ENCODE measurements around the gene PRF1.

The PRF1 gene

DNA sequence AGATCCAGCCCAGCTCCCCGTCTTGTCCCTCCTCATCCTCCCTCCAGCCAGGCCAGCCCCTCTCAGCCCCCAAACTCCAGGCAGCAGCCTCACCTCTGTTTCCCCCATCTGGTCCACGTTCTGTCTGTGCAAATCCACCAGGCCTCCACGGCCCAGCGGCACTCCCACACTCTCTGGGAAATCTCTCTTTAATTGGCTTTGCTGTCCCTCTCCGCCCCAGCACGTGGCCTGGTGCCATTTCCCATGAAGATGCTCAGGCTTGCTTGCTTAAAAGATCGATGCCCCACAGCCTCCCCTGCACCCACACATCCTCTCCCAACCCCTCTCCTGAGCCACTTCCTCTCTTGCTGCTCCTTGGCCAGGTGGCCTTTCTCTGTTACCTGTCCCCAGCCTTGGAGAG is 39.3 kb downstream of the PRF1 start:
- Histone ChIP-seq H3K9me3 (ENCODE audit: severe bottlenecking) (no peaks in the 10 kb centered on the region), H3K36me3 (no peaks in the 10 kb centered on the region), H3K27ac (no peak overlapping the region), H3K4me3 (ENCODE audit: low read depth, low read length) (no peak overlapping the region), H3K27me3 (ENCODE audit: insufficient read depth, low read depth, severe bottlenecking) (no peaks in the 10 kb centered on the region)
- TF ChIP-seq, protein P1, sequence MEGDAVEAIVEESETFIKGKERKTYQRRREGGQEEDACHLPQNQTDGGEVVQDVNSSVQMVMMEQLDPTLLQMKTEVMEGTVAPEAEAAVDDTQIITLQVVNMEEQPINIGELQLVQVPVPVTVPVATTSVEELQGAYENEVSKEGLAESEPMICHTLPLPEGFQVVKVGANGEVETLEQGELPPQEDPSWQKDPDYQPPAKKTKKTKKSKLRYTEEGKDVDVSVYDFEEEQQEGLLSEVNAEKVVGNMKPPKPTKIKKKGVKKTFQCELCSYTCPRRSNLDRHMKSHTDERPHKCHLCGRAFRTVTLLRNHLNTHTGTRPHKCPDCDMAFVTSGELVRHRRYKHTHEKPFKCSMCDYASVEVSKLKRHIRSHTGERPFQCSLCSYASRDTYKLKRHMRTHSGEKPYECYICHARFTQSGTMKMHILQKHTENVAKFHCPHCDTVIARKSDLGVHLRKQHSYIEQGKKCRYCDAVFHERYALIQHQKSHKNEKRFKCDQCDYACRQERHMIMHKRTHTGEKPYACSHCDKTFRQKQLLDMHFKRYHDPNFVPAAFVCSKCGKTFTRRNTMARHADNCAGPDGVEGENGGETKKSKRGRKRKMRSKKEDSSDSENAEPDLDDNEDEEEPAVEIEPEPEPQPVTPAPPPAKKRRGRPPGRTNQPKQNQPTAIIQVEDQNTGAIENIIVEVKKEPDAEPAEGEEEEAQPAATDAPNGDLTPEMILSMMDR (IDR thresholded peaks at IDR 0.05; ENCODE audit: low read depth, low read length): no peak
- DNase-seq: peak; percentile 37

DNA sequence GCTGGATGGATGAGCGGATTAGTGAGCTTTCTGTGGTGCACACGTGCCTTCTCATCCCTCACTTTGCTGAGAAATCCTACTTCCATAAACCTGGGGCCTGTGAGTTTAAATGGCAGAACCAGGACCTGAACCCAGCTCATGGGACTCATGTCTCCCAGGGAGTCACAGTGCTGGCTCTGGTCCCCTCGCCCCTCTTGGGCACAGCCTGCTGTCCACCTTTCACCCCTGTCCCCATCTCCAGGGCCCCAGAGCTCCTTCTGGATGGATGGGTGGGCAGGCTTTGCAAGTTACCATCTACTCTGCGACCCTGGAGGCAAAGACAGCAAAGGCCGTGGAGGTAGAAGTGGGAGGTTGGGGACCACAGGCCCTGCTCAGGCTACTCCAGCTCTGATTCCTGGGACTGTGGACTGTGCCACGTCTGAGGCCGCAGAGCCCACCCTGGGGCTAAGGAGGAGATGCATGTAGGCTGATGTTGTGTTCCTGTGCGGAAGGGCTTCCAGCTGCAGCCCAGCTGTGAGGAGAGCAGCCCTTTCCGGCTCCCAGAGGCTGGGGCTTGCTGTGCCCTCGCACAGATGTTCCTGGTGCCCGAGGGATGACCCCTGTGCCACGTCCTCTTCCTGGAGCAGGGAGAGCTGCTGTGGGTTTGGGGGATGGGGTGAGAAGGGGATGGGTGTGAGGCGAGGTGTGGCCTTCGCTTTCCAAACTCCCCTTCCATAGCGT is 40.3 kb downstream of the PRF1 start:
- no peaks in the 10 kb centered on the region for H3K36me3 ChIP-seq
- TF ChIP-seq, protein P1 (IDR thresholded peaks at IDR 0.05; ENCODE audit: low read depth, low read length): no peak
- H3K4me3 ChIP-seq (ENCODE audit: low read depth, low read length): no peak overlapping the region
- no peaks in the 10 kb centered on the region for H3K9me3 ChIP-seq (ENCODE audit: severe bottlenecking)
- H3K27ac ChIP-seq: no peak overlapping the region
- no peaks in the 10 kb centered on the region for H3K27me3 ChIP-seq (ENCODE audit: insufficient read depth, low read depth, severe bottlenecking)
- DNase-seq: no peak

DNA sequence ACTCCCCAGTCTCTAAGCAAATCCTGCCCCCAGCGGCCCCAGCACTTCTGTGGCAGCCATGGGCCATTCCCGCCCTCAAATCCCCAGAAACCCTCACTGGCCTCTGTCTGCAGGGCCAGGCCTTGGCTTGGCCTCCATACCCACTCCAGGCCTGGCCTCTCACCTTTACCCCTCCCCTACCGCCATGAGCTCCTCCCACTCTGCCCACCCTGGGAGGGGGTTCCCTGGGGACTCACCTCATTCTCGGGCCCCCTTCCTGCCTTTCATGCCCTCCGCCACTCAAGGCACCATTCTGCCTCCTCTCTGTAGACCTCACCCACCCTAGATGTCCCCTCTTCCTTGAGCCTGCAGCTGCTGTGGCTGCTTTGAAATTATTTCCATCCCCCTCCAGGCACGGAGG is 41.0 kb downstream of the PRF1 start:
- Histone ChIP-seq H3K27ac (no peak overlapping the region), H3K27me3 (ENCODE audit: insufficient read depth, low read depth, severe bottlenecking) (no peaks in the 10 kb centered on the region), H3K9me3 (ENCODE audit: severe bottlenecking) (no peaks in the 10 kb centered on the region), H3K4me3 (ENCODE audit: low read depth, low read length) (no peak overlapping the region), H3K36me3 (no peaks in the 10 kb centered on the region)
- TF ChIP-seq, protein P1 (IDR thresholded peaks at IDR 0.05; ENCODE audit: low read depth, low read length): no peak
- DNase-seq: no peak

DNA sequence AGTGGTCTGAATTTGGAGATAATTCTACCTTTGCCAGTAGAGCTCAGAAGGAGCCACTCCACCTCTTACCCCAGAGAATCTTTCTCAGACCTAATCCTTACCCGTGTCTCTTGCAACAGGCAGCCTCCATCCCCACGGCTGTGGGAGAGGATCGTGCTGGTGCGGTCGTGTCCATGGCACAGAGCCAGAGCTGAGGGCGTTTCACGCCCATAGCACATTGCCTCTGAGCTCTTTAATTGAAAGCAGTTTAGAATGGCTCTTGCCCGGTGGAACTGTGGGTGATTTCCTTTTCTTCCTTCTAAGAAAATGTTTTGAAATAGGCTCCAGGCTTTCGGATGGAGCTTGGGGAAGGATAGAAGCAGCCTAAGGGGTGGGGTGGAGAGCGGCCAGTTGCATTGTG is 41.5 kb downstream of the PRF1 start:
- no peak overlapping the region for H3K4me3 ChIP-seq (ENCODE audit: low read depth, low read length)
- TF ChIP-seq, protein P1 (IDR thresholded peaks at IDR 0.05; ENCODE audit: low read depth, low read length): no peak
- H3K27ac ChIP-seq: no peak overlapping the region
- no peaks in the 10 kb centered on the region for H3K9me3 ChIP-seq (ENCODE audit: severe bottlenecking)
- no peaks in the 10 kb centered on the region for H3K27me3 ChIP-seq (ENCODE audit: insufficient read depth, low read depth, severe bottlenecking)
- DNase-seq: no peak
- no peaks in the 10 kb centered on the region for H3K36me3 ChIP-seq

DNA sequence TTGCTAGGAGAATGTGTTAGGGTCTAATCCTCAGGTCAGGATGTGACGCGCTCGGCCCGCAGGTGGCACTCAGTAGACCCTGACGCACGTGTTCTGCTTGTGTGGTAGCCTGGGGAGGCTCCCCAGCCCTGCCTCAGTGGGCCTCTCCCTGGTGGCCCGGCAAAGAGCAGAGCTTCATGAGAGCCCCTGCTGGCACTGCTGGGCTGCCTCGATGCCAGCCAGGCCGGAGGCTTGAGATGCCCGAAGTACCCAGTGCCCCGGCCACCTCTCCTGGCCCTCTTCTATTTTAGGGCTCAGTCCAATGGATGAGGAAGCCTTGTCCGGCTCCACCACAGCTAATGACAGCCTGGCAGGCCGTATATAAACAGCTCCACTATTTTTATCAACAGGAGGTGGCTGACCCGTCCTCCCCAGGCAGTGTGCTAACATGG is 42.0 kb downstream of the PRF1 start:
- Histone ChIP-seq H3K9me3 (ENCODE audit: severe bottlenecking) (no peaks in the 10 kb centered on the region), H3K27ac (no peak overlapping the region), H3K27me3 (ENCODE audit: insufficient read depth, low read depth, severe bottlenecking) (no peaks in the 10 kb centered on the region), H3K36me3 (no peaks in the 10 kb centered on the region), H3K4me3 (ENCODE audit: low read depth, low read length) (no peak overlapping the region)
- TF ChIP-seq, protein P1 (IDR thresholded peaks at IDR 0.05; ENCODE audit: low read depth, low read length): no peak
- no peak for DNase-seq

DNA sequence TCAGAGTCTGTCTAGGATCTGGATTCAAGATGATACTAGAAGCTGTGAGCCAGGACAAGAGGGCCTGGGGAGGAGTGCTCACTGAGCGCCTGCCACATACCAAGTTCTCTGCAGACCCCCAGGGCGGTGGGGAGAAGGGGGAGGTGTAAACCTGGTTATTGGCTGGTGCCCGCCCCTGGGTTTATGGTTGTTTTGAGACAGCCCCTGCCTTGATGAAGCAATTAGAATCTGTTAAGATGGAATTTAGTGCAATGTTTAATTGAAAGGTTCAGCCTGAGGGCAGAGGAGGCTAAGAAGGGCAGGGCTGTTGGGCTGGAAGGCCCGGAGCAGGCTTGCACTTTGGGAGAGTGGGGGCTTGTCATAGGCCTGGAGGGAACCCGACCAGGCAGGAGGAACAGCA is 42.7 kb downstream of the PRF1 start:
- Histone ChIP-seq H3K9me3 (ENCODE audit: severe bottlenecking) (no peaks in the 10 kb centered on the region), H3K27ac (no peak overlapping the region), H3K27me3 (ENCODE audit: insufficient read depth, low read depth, severe bottlenecking) (no peaks in the 10 kb centered on the region), H3K4me3 (ENCODE audit: low read depth, low read length) (no peak overlapping the region), H3K36me3 (no peaks in the 10 kb centered on the region)
- TF ChIP-seq, protein P1 (IDR thresholded peaks at IDR 0.05; ENCODE audit: low read depth, low read length): no peak
- no peak for DNase-seq

Measured in WERI-Rb-1 (cell line).